ENCODE measurements around the gene ANKRD13A.

ANKRD13A gene

DNA sequence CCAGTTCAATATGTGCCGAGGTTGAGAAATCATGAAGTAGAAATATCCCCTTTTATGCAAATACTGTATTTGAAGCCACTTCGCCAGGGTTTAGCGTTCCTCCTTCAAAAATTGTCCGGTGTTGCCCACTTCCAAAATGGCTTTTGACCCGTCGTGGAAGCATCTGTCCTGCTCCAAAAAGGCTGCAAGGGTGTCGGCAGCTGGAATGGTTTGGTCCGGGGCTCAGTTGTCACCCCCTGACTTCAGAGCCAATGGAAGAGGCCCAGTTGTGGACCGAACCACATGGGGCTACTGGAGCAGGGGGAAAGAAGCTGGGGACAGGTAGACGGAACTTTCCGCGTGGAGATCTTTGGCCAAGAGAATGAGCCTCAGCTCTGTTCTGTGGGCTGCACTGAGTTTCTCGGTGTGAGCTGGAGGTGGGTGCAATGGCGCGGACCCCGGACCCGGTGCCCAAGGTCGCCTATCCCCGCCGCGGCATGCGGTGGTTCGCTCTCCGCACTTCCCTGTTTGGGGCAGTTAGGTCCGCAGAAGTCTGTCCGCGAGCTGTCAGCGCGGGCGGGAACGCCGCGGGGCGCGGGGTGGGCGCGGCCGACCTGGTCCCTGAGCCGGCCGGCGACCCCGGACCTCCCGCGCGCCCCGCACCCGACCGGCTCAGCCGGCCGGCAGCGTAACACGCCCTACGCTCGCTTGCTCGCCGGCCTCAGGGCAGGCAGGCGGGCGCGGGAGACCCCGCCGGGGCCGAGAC lies at the start of gene ANKRD13A:
Gene ANKRD13A (plus strand): TSS at position 527 of the 745 bp plus-strand sequence. CDS start 259 bp downstream, outside the sequence.
- DNase-seq (ENCODE audit: low read depth in 2 of 2): peak; percentile 69 to 70

DNA sequence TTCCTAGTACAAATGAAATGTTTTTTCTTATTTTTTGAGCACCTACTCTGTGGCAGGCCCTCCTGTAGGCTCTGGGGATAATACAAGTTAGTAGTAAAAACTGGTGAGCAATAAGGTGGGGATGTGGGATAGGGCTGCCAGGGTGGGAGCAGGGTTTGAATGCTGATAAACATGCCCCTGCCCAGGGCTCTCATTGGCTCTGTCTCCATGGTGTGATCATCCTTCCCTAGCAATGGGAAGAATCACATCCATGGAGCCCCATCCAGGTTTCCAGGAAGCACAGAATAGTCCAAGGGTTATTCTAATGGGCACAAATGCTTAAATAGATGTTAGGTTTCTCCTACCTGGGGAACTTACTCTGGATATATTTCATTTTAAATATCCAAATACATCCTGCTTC lies 48.6 kb upstream of the ANKRD13A start:
- no peak for DNase-seq (ENCODE audit: low read depth in 2 of 2)

DNA sequence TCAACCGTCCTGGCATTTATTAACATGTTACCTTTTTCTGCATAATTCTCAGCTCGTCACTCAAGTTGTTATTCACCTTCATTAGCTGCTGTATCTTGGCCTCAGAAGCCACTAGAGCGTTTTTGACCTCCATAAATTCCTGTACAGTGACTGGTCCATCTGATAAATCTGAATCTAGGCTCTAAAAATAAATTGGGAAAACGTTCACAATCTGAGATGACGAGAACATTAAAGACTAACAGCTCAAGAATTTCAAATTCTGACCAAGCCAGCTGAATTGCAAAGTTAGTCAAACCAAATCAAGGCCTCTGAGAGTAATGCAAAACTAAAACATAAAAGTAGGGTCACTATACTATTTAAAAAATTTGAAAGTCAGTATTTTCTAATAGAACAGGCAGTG lies 48.1 kb upstream of the ANKRD13A start:
- DNase-seq (ENCODE audit: low read depth in 2 of 2): no peak

DNA sequence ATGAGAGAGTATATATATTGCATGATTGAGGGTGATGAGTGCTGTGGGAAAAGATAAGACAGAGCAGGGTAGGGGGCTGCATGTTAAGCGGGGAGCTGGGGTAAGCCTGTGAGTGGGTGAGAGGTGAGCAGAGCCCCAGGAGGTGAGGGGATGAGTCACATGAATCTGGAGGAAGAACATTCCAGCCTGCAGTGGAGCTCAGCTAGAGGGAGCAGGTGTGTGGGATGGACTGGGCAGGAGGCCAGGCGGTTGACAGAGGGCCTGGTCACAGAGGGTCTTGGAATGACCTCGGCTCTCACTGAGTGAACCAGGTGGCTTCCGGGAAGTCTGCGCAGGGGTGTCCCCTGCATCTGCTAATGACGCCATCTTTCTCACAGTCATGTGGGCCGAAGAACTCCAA lies 47.5 kb upstream of the ANKRD13A start:
- DNase-seq (ENCODE audit: low read depth in 2 of 2): no peak

DNA sequence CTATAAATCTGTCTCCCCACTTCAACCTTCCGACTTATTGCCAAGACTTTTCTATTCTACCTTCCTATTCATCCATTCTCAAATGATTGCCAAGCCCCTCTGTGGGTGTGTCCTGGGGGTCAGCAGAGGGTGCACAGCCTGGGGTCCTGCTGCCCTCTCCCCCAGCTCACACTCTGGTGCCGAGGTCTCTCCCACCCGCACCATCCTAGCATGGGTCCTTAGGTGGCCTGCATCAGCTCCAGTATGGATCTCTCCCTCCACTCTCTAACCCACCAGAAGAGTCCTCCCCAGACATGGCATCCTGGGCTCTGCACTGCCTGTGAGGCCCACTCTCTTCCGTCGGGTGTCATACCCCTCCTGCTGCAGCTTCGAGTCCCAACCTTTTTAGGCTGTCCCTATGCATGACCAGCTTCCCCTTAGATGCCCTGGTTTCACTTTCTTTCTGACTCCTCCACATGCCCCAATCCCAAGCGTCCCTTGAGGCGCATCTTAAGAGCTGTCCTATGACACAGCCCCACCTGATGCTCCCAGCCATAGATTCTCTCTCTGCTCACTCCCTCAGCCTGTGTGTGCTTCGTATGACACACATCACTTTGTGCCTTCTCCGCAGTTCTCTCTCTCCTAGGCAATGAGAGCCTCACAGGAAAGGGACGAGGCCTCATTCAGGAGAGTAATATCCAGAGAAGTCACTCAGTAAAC lies 46.9 kb upstream of the ANKRD13A start:
- no peak for DNase-seq (ENCODE audit: low read depth in 2 of 2)

DNA sequence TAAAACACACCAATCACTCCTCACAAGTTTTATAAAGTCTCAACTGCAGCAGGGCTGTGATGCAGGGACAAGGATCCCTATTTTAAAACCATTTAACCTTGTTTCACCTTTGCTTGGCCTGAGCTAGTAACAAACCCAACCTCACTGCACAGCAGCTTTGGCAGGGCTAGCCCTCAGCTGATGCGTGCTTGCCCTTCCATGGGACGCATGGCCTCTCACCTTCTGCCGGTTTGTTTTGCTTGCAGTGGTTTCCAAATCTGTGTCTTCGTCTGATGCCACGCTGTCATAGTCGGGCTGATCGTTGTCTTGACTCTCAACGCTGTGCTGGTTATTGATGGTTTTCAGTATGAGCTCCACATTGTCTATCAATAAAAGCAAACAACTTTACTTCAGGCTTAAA lies 46.4 kb upstream of the ANKRD13A start:
- no peak for DNase-seq (ENCODE audit: low read depth in 2 of 2)

DNA sequence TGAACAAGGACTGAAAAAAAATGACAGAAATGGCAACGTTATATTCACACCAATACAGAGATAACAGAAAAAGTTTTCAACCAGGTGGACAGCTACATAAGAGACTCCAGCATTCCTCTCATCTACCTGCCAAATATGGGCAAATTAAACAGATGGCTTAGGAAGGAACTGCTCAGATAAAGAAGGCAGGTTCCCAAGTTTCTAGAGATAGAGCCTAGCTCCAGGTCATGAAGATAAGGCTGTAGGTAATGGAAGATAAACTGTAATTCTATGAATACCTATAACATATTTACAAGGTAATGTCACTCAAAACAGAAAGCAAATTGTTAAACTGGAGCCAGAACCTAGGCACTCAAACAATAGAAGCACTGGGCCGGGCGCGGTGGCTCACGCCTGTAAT lies 45.6 kb upstream of the ANKRD13A start:
- no peak for DNase-seq (ENCODE audit: low read depth in 2 of 2)

DNA sequence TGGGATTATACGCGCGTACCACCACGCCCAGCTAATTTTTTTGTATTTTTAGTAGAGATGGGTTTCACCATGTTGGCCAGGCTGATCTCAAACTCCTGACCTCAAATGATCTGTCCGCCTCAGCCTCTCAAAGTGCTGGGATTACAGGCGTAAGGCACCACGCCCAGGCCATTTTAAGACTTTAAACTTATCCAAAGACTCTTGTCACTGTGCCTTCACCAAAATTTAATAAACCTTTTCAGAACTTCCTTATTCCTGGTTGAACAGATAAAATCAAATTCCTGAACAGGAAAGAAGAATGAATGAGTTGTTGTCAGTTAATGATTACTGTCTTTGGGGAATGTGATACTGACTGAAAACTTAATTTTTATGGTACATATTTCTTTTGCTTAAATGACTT lies 40.9 kb upstream of the ANKRD13A start:
- no peak for DNase-seq (ENCODE audit: low read depth in 2 of 2)

DNA sequence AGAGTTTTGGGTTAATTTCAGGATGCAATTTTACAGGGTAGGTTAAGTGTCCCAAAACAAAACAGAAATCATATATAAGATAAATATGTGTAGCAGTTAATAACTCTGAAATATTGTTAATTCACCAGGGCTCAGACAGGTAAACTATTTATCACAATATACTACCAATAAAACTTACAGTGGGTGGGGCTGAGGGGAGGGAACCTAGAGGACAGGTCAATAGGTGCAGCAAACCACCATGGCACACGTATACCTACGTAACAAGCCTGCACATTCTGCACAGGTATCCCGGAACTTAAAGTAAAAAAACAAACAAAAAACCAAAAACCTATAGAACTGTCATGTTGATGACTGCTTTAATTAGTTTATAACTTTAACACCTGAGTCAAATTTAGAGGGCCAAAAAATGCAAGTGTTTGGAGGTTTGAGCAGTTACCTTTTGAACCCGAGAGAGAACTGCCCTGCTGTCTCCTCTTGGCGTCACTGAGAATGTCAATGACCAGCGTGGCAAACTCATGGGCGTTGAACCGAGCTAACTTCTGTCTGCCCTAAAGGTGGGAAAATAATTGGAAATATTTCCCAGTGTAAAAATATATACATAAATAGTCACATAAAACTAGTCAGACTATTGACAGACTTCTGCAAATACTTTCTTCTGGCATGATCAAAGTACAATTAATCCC lies 39.7 kb upstream of the ANKRD13A start:
- DNase-seq (ENCODE audit: low read depth in 2 of 2): no peak

DNA sequence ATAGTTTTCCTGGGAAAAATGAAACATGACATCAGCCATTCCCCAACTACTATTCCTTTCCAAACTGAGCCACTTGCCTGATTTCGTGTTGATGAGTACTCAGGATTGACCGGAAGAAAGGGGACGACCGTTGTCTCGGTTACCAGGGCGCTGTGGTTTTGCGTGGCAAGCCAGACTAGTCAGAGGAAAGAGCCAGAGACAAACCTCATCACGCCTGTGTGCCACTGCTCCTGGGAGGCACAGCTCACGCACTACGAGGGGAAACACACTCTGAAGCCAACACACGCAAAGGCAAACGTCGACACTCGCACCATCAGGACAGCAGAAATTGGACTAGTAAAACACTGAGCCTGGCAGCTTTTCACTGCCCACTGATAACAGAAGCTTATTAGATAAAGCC lies 38.0 kb upstream of the ANKRD13A start:
- no peak for DNase-seq (ENCODE audit: low read depth in 2 of 2)

DNA sequence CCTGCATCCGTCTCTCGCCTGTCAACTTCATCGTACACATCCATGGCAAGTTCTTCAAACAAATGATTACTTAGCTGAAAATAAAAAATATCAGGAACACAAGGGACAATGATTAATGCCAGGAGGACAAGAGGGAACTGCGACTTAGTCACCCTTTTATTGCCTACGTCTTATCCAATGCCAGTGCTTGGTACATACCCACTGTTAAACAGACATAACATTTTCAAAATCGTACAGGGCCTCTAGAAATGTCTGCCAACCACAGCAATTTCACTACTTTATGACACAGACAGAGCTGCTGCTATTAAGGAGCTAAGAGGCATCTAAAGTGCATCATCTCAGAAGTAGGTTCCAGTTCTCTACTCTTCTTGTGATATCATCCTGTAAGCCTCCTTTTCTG lies 37.6 kb upstream of the ANKRD13A start:
- no peak for DNase-seq (ENCODE audit: low read depth in 2 of 2)

DNA sequence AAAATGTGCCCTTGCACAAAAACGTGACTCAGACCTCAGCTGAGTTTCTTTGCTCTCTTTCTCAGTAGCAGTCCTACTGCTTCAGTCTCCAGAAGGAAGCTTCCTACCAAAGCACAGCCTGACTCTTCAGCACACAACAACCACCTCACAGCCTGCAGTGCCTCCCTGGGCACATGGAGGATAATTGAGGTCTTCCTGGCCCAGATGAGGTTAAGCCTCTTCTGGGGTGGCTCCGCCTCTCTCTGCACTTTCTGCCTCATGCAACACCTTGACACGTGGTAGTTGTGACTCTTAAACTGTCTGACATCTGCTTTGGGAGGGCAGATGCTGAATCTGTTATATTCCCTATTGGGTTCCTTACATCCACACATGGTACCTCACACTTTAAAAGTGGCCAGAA lies 36.8 kb upstream of the ANKRD13A start:
- DNase-seq (ENCODE audit: low read depth in 2 of 2): no peak

DNA sequence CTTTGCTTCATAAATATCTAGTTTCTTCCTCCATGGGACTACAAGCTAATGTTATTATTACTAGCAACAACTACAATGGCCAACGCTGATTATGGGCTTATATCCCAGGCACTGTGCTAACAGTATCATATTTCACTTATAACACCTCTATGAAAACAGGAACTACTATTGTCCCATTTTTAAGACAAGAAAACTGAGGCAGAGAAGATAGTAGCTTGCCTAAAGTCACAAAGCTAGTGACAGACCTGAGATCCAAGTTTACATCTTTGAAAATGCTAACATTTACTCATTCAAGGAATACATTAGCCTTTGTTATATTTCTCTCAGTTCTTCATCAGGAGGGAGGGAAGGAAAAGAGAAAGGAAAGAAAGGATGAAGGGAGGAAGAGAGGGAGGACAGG lies 35.9 kb upstream of the ANKRD13A start:
- no peak for DNase-seq (ENCODE audit: low read depth in 2 of 2)

DNA sequence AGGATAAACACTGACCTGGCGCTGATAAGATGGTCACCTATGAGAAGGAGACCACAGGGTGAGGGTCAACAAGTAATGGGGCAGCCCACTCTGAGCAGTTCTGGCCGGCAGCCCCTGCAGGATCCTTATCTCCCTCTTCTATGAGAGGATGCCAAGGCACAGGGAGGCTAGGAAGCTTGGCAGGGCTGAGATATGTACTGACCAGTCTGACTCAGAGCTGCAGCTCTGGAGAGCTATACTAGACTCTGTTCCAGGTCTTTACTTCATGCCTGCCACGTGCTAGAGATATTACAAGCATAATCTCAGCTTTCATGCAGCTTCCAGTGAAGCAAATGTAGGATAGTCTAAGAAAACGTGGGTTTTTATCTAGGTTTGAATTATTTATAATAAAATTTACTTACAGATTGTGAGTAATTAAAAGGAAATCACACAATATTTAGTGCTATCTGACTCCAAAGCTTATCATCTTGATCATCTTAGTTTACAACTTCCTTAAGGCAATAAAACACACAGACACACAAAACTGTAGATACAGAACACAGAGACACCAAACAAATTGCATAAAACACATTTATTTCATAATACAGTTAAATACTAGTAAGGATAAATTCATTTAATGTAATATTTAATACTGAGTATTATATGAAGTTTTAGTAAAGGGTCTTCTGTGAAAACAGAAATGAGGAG lies 35.3 kb upstream of the ANKRD13A start:
- DNase-seq (ENCODE audit: low read depth in 2 of 2): no peak

DNA sequence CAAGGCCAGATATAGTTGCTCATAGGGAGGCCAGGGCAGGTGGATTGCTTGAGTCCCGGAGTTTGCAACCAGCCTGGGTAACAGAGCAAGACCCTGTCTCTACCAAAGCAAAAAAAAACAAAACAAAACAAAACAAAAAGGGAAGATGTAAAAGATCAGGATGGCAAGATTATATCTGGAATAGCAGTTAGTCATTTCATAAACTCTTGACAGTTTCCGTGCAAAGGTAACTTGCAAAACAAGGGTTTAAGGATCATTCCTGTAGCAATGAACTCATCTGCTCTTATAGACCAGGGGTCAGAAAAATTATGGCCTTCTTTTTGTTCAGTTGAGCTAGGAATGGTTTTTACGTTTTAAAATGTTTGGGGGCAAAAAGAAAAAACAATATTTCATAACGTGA lies 32.7 kb upstream of the ANKRD13A start:
- no peak for DNase-seq (ENCODE audit: low read depth in 2 of 2)

DNA sequence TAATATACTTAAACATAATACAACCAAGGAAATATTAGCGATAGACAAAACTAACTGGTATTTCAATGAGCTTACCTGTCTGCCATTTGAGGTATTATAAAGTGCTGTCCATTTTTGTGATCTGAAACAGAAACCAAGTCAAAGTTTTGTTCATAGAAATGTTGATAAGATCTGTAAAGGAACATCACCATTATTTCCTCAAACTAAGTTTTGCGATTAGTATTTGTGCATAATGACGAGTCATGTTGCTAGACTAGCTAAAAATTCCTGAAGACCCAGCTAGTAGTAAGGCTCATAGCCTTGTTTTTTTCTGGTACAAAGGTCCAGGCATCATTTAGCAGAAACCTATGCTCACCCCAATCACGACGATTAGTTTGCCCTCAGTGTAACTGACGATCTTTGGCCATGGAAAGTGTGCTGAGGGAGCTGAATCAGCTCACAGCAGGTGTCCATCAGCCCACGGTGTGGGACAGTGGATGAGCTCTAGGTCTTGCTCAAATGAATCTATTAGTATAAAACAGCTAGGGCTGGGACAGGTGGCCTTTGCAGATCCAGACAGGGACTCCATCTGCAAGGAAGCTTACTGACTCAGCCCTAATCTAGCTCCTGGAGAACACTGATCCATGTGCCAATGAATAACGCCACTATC lies 31.7 kb upstream of the ANKRD13A start:
- DNase-seq (ENCODE audit: low read depth in 2 of 2): no peak

DNA sequence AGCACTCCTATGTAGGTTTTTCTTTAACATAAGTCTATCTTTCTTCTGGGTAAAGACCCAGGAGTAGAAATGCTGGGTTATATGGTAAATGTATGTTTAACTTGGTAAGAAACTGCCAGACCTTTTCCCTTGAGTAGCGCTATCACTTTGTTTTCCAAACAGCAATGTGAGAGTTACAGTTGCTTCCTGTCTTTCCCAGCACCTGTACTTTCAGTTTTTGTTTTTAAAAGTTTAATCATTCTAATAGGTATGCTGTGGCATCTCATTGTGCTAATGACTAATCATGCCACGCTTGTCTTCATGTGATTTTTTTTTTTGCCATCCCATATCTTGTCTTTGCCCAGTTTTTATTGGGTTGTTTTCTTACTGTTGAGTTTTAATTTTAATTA lies 31.2 kb upstream of the ANKRD13A start:
- no peak for DNase-seq (ENCODE audit: low read depth in 2 of 2)

DNA sequence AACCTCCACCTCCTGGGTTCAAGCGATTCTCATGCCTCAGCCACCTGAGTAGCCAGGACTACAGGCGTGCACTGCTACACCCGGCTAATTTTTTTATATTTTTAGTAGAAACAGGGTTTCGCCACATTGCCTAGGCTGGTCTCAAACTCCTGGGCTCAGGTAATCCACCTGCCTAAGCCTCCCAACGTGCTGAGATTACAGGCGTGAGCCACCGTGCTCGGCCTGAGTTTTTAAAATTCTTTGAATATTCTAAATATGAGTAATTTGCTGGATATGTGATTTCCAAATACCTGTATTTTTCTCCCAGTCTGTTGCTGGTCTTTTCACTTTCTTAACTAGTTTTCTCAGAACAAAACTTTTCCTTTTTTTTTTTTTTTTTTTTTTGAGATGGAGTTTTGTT lies 30.4 kb upstream of the ANKRD13A start:
- no peak for DNase-seq (ENCODE audit: low read depth in 2 of 2)

DNA sequence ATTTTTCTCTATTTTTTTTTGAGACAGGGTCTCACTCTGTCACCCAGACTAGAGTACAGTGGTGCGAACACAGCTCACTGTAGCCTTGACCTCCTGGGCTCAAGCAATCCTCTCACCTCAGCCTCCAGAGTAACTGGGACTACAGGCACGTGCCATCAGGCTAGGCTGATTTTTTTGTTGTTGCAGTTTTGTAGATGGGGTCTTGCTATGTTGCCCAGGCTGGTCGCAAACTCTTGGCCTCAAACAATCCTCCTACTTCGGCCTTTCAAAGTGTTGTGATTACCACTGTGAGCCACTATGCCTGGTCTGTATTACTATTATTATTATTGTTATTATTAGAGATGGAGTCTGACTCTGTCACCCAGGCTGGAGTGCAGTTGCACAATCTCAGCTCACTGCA lies 26.4 kb upstream of the ANKRD13A start:
- no peak for DNase-seq (ENCODE audit: low read depth in 2 of 2)

DNA sequence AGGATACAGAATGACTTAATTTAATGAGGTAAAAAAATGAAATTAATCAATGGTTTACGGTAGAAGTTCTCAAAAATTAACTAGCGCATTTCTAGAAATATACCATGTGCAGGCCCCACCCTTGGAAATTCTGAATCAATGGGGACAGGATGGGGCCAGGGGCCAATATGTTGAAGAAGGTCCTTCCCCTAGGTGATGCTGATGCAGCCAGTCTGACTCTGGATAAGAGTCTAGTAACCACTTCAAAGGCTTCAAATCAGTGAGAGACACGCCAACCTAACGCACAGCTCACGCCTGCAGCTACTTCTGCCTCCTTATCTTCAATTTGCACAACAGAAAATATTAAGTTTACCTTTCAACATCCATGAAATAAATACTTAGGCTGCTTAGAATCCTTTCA lies 17.9 kb upstream of the ANKRD13A start:
- DNase-seq (ENCODE audit: low read depth in 2 of 2): peak in 1 of 2 donors; percentile 7

DNA sequence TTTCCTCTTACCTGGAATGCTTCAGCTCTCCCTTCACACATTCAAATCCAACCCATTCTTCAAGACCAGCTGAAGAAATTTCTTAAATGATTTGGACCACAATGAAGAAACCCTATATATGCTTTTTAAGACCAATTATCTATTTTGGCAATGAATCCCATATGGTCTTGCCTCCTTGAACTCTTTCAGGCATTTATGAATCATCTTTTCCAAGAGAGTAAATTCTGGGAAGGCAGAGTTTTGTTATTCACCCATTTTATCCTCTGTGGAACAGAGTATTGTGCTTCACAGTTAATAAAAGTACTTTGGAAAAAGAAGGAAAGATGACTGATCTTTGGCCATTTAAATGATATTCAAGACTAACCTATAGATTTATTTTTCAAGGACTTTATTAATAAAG lies 17.0 kb upstream of the ANKRD13A start:
- no peak for DNase-seq (ENCODE audit: low read depth in 2 of 2)

All from stimulated activated CD8-positive, alpha-beta memory T cell treated with anti-CD3 and anti-CD28 coated beads, Interleukin-2, amount 100 ng/mL, for 1 hour (primary cell).